GM20431 (cell line): ENCODE results near the gene ACYP2.

Experiments used
- in situ Hi-C: fragments of 300-500 bp; cut with MseI, MboI; formaldehyde crosslinking; loops from one replicate; pipeline ENCODE4 v1.15.0; 2020; ENCODE audit warnings: low sequenced_read_pairs; ENCODE audit not compliant: unreplicated experiment

The ACYP2 gene

DNA sequence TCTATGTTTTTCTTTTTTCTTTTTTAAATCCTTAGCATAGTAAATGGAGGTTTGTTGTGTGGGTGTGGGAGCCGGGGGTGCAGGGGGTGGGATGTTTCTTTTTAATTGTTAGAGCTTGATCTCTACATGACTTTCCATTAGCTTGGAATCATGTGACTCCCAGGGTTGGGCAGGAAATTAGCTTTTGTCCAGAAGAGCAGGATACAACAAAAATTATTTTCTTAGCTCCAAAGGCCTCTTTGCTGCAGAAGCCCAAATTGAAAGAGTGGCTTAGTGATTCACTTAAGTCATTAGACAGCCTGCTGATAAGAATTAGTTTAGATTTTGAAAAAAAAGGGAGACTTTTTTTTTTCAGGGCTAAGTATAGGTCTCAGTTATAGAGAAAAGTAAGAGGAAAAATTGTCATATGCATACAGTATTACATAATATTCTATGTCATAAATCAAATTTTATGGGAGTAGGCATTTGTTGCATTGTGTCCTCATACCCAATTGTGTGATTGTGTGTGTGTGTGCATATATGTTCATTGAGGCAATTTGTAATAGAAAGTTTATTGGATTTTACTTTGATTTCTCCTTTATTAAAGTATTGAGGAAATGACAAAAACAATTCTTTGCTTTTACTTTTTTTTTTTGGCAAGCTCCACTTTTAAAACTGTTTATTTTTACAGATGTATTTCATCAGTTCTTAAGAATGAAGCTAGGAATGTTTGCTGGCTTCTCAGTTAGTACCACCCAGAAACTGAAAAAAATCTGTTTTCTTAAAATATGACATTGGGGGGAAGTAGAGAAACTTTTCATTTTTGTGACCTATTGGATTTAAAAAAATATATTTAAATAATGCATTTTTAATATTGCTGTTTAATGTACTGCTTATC lies 93.2 kb downstream of the ACYP2 start:
- in situ Hi-C loops = no loop called here

DNA sequence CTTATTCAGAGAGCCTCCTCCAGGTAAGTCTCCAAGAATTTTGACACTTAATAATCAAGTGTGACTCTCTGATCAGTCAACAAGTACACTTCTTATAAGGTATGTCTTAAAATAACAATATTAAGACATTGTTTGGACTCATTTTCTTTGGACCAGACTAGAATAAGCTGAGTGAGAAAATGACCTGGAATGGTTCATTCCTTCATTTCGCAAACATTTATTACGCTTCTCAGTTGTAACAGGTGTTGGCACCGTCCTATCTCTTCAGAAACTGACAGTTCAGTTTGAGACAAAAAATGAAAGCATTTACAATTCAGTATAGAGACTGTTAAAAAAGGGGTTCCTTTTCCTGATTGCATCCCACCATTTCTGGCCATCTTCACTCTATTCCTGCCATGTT lies 94.0 kb downstream of the ACYP2 start:
- in situ Hi-C loops = no loop called here

DNA sequence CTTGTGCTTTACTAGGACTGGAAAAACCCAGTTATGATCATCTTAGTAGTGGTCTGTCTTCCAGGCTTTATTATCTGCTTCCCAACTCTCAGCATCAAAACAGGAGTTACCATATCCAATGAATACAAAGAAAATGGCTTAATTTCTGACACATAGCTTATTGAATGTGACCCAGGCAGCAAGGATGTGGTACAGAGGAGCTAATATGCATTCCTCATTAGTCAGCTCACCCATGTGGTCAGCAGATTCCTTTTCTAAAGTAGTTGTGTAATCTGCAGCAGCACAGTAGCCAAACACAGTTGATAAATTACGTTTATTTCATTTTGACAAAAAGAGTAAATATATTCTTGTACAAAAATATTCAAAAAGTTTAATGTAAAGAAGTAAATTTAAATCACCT lies 97.0 kb downstream of the ACYP2 start:
- in situ Hi-C loops = no loop called here

DNA sequence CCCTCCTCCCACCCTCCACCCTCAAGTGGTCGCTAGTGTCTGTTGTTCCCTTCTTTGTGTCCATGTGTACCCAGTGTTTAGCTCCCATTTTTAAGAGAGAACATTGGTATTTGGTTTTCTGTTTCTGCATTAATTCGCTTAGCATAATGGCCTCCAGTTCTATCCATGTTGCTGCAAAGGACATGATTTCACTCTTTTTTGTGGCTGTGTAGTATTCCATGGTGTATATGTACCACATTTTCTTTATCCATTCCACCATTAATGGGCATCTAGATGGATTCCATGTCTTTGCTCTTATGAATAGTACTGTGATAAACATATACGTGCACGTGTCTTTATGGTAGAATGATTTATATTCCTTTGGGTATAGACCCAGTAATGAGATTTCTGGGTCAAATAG lies 97.7 kb downstream of the ACYP2 start:
- in situ Hi-C loops = no loop called here

DNA sequence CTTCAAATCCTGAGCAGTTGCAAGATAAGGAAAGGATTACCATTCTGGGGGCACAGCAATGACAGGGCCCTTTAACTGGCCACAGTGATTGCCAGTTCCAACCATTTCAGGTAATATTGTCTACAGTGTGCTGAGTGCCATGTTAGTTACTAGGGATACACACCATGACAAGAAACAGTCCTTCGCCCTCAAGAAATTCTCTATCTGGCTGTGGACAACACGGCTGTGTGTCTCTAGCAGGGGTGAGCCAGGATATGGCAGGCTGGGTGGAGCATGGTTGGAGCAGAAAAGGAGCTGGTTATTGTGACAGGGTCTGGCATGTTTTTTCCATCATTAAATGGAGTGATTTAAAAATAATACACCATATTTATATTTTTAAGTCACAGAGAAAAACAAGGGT lies 109.6 kb downstream of the ACYP2 start:
- in situ Hi-C loops = no loop called here

DNA sequence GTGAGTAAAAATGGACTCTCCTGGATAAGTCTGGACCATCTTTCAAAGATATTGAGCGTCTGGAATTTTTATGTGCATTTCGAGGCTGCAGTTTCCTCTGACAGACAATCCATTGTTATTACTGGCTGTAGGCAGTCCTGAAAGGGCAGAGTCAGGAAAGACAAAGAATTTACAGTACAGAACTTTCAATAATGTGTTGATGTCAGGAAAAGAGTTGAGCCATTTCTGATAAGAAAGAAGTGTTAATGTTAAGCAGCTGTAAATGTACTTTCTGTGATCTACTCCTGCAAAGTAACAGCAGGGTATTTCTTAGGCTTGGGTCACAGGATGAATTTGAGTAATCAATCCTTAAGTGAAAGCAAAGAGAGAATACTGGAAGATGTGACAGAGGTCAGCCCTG lies 110.8 kb downstream of the ACYP2 start:
- in situ Hi-C loops = no loop called here

DNA sequence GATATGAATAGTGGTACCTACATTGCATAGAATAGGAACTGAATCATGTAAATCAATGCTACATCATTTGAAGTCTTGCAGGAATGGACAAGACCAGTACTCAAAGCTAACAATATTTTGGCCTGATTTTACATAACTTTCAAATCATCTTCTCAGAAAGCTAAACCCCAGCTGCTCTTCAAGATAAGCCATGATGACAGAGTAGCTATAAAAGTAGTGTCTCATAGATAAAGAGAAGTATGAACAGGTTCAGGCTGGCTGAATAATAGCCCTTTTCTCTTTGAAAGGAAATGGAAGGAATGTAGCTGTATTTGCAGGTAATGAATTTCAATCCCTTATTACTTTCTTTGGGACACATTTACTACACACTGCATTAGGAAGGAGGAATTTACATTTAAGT lies 112.4 kb downstream of the ACYP2 start:
- in situ Hi-C loops = no loop called here

DNA sequence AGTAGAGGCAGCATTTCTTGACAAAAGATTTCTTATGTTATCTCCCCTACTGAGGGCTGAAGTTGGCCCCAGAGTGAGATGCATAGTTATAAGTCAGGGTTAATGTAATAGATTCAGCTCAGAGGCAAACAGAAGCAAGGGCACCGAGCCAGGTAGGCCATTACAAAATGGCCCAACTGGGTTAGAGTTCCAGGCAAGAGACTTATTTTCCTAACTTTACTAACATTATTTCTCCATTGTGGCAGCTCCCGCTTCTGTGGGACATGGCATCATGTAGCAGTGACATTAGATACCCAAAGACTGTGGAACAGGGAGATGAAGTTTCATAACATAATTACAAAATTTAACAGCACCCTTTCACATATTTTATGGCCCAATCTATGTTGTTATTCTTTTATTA lies 113.5 kb downstream of the ACYP2 start:
- in situ Hi-C loops = no loop called here

DNA sequence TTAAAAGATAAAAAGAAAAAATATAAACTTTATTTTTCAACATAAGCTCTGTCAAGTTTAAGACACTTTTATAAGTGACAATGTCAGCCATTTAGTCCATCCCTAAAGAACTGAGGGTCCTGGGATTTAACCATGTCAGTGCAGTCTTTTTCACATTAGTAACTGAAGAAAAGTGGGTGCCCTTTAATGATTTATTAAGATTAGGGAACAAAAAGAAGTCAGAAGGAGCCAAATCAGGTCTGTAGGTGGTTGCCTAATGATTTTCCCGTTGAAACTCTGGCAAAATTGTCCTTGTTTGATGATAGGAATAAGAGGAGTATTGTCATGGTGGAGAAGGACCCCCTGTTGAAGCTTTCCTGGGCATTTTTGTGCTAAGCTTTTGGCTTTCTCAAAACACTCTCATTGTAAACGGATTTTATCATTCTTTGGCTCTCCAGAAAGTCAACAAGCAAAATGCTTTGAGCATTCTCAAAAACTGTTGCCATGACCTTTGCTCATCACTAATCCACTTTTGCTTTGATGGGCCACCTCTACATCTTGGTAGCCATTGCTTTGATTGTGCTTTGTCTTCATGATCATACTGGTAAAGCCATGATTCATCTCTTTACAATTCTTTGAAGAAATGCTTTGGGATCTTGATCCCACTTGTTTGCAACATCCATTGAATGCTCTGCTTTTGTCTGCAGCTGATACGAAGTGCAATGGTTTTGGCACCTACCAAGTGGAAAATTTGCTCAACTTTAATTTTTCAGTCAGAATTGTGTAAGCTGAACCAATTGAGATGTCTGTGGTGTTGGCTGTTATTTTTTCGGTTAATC lies 118.6 kb downstream of the ACYP2 start:
- in situ Hi-C loops = no loop called here

DNA sequence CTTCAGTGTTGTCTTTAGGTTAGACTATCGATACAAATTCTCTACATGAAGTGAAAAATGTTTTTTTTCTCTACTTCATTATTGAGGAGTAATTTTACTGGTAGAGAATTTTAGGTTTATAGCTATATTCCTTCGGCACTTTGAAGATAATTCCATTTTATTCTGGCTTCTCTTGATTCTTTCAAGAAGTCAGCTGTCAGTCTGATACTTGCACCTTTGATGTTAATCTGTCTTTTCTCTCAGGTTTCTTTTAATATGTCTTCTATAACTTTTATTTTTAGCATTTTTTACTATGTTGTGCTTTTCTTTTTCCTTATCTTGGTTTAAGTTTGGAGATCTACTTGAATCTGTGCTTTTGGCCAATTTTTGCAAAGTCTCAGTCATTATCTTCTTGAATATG lies 122.0 kb downstream of the ACYP2 start:
- in situ Hi-C loops = no loop called here

DNA sequence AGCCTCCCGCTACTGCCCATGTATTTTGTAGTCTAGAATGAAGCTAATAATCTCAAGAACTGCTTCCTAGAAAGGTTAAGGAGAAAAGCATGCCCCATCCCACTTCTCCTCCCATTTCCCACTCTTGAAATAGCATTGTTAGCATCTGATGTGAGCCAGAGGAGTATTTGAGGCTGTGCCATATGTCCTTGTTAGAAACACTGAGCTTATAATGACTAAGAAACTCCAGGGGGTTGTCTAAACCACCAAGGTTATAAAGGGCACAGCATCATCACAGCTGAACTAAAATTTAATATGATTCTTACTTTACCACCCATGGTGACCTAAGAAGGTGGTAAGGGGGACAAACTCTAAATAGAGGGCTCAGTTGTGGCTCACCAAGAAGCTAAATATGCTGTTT lies 124.0 kb downstream of the ACYP2 start:
- in situ Hi-C loops = no loop called here

DNA sequence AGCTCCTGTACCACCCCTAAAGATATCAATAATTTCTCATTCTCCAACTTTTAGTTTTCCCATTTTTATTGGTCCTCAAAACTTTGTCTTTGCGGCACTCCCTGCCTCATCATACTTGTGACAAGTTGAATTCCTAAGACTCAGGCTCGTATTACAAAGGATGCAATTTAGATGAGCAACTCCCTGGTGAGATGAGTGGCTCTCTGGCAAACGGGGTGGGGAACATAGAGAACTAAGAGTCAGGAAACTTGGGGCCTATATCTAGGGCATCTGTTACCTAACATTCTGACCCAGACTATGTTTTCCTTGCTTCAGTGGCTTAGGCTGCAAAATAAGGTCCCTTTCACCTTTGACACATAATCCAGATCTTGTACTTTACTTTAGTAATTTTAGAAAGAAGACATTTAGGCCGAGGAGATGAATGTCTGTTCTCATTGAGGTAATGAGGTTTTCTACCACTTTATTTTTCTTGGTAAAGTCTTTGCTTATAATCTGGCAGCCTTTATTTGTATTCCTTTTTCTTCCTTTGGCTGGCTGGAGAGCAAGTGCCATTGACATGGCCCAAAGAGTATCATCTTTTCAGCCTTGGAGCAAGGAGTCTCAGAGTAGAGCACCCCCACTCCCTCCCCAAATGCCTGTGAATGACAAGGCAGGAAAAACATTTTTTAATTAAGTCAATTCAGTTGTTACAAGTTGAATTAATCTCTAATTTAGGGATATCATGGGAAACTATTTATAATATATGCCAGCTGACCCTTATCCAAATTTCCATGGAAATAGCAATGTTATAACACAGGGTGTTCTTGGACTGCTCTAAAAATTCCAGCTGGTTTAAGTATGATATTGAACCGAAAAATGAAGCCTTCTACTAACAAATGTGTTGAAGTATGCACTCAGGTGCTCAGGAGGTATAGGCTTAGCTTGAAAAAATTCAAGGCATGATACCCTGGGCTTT lies 125.4 kb downstream of the ACYP2 start:
- in situ Hi-C loops = no loop called here

DNA sequence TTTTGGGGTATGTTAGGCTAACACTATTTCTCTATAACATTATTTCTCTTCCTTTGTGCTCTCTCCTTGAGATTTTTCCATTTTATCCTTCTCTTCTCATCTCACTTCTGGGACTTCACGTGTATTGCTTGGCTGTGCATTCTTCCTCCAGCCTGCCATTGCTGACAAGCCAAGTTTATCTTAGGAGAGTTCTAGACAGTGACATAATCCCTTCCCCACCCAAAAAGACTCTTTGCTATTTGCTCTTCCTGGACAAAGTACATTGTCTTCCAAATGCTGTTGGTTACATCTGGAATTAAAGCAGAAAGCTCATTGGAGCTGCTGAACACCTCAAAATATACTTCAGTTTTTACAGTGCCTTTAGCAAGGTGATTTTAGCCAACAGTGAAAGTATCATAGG lies 131.7 kb downstream of the ACYP2 start:
- in situ Hi-C loops = no loop called here

DNA sequence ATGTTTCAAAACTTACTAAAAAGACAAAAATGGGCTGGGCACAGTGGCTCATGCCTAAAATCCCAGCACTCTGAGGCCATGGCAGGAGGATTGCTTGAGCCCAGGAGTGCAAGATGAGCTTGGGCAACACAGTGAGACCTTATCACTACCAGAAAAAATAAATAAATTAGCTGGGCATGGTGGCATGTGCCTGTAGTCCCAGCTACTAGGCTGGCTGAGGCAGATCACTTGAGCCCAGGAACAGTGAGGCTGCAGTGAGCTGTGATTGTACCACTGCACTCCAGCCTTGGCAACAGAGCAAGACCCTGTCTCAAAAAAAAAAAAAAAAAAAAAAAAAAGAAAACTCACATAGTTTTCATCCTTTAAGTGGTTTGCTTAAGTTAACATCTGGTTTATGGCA lies 134.2 kb downstream of the ACYP2 start:
- in situ Hi-C loops = no loop called here

DNA sequence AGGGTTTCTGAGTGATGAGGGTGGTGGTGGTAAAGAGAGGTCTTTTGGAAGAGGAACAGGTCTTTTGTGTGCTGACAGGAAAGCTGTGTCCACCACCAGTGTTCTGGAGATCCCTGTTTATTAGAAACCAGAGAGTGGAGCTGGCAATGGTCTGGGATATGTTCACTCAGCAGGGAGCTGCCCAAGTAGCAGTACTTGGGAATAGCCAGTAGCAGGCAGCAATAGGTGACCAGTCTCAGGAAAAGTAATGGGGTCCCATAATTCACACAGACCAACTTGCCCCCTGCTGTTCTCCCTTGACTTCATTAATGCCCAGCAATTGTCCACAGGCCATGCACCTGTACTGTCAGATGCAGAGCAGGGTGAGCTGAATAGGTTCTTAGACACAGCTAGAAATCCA lies 138.8 kb downstream of the ACYP2 start:
- in situ Hi-C loops = no loop called here

DNA sequence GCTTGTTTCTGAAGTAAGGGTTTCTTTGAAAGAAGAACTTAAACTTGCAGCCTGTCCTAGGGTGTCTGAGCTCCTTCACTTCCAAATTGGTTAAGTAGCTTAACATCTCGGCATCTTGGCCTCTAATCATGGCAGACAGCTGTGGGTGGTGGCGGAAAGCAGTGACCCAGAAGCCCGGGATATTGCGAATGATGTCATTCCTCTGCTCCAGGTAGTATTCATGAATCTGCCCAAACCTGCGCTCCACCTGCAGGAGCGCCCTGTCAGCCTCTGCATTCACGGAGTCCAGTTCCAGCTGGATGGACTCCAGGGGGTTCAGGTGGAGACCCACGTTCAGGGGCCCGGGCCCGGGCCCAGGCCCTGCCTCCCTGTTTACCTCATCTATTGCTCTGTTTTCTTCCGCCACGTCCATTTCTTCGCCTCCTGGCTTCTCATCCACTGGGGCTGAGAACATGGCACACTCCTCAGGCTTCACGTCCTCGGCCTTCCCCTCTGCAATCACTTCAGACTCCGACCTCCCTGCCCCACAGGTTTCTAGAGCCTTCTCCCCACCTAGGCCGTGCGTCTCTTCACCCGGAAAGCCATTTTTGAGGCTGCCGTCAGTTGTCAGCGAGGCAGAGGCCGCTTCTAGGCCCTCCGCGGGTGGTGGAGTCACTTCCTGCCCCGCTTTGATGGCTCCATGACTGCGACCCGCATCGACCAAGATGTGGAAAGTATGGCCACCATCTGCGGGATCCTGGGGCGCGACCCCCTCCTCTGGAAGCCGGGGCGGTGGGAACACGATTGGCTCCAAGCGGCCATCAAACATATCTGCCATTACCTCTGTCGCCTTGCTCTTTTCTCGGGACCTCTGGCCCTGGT lies 140.0 kb downstream of the ACYP2 start:
- in situ Hi-C loops = no loop called here

DNA sequence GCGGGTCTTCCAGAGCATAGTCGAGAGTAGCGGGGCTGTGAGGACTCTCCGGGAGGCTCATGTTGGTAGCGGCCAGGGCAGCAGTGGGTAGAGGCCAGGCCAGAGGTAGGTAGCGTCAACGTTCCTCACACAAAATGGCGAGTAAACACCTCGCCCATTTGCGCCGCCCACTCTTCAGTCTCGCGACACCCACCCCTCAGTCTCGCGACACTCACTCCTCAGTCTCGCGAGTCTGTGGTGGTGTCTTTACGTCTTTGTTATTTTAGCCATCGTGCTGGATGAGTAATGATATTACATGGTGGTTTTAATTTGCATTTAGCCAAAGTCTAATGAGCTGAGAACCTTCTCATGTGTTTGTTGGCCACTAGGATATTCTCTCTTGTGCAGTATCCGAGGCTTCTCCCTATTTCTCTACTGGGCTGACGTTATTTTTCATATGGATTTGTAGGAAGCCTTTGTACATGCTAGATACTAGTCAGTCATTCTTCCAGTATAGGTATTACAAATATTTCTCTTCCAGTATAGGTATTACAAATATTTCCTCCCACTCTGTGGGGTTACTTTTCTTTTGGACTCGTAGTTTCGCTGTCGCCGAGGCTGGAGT lies 140.8 kb downstream of the ACYP2 start, which contains the start of gene TSPYL6:
TSPYL6 (minus strand) TSS at position 139 of the 604 bp plus-strand sequence; CDS start at position 61, 78 bp downstream.
- in situ Hi-C loops = no loop called here

DNA sequence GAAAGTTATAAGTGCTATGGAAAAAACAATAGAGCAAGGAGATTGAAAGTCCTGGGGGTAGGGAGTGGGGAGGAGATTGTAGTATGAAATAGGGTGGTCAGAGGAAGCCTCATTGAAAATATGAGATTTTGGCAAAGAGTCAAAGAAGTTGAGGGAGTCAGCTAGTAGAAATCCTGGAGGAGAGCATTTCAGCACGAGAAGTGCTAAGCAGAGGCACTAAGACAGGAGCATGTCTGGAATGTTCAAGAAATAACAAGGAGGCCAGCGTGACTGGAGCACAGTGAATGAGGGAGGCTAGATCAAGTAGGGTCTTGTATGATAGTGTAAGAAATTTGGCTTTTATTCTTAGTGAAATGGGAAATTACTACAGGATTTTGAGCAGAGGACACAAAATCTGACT lies 142.8 kb downstream of the ACYP2 start:
- in situ Hi-C loops = no loop called here
